Astrocyte of the cerebellum (primary cell): ENCODE data around the gene SCUBE2.

ENCODE experiments used
- DNase-seq: peaks from one replicate; pipeline ENCODE4 v3.0.0-alpha.2; 2011; ENCODE audit warnings: low read depth
- H3K4me3 ChIP-seq: 2 replicates; pipeline ENCODE4 v1.5.1; 2011; ENCODE audit warnings: mild to moderate bottlenecking, low read depth, low read length, moderate library complexity
- CTCF ChIP-seq: IDR thresholded peaks from 2 replicates; pipeline ENCODE4 v1.5.1; 2012; ENCODE audit warnings: low read length, low read depth, moderate library complexity, mild to moderate bottlenecking; ENCODE audit errors: missing control alignments
- in situ Hi-C: cut with HindIII; loops from 2 replicates; pipeline ENCODE4 v1.10.0; 2017; ENCODE audit warnings: low sequenced_read_pairs

SCUBE2 gene

GRCh38 chr11:9047964-9048523, 43.4 kb downstream of the SCUBE2 start:
- no peak for TF ChIP-seq CTCF
- in situ Hi-C loops = no loop called here
- DNase-seq = no peak
- H3K4me3 ChIP-seq = no peak overlapping the region

- no peak for TF ChIP-seq CTCF
- in situ Hi-C loops = no loop called here
- no peak overlapping the region for H3K4me3 ChIP-seq
- no peak for DNase-seq
Observed at GRCh38 chr11:9046481-9046880, 44.9 kb downstream of the SCUBE2 start.

GRCh38 chr11:9042488-9042887, 48.9 kb downstream of the SCUBE2 start:
- no peak for DNase-seq
- TF ChIP-seq CTCF = no peak
- in situ Hi-C loops = no loop called here
- H3K4me3 ChIP-seq = no peak overlapping the region

GRCh38 chr11:9041747-9042146, 49.7 kb downstream of the SCUBE2 start:
- no peak for DNase-seq
- H3K4me3 ChIP-seq = no peak overlapping the region
- in situ Hi-C loops = no loop called here
- TF ChIP-seq CTCF = no peak

GRCh38 chr11:9040410-9040809, 51.0 kb downstream of the SCUBE2 start:
- DNase-seq = no peak

GRCh38 chr11:9039863-9040262, 51.5 kb downstream of the SCUBE2 start:
- DNase-seq = no peak
- no peak for TF ChIP-seq CTCF
- in situ Hi-C loops = no loop called here
- no peak overlapping the region for H3K4me3 ChIP-seq

More at GRCh38 chr11:9040410-9040809, 51.0 kb downstream of the SCUBE2 start:
- in situ Hi-C loops = no loop called here
- TF ChIP-seq CTCF = no peak
- no peak overlapping the region for H3K4me3 ChIP-seq

- DNase-seq = no peak
- no peak for TF ChIP-seq CTCF
- in situ Hi-C loops = no loop called here
Observed at GRCh38 chr11:9039198-9039597, 52.2 kb downstream of the SCUBE2 start.

More at GRCh38 chr11:9039198-9039597, 52.2 kb downstream of the SCUBE2 start:
- H3K4me3 ChIP-seq = no peak overlapping the region
